GM19193 (cell line): Measurements from ENCODE around the gene NCBP2L.

Experiments used
- POLR2A ChIP-seq: IDR thresholded peaks from 4 replicates; pipeline ENCODE4 v1.6.1; 2011; ENCODE audit not compliant: insufficient read depth, insufficient read length; ENCODE audit errors: extremely low read depth

NCBP2L gene

DNA sequence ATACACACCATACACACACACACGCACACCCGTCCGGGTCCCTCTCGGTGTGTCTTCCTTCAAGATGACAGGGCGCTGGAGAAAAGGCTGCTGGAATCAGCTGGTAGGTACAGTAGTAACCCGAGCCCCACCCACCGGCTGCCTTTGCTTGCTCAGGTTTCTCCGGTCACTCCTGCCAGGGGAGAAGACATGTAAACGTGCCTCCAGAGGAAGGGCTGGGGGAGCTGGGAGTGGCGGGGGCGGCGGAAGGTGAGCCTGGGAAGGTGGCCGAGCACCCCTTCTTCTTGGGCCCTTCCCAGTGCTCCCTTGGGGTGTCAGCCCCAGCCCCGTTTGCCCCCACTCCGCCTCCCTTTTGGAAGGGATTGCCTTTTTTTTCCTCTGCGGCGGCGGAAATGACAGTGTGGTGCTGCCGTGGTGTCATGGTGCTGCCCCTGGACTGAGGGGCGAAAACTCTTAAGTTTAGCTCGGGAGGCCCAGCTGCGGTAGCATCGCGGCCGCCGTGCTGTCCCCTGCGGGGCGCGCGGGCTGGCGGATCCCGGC is 48.2 kb downstream of the NCBP2L start, which contains the start of gene MID2:
Gene MID2 (plus strand): TSS at position 169 of the 540 bp plus-strand sequence. CDS start 561 bp downstream, outside the sequence.
- TF ChIP-seq POLR2A, result no peak

DNA sequence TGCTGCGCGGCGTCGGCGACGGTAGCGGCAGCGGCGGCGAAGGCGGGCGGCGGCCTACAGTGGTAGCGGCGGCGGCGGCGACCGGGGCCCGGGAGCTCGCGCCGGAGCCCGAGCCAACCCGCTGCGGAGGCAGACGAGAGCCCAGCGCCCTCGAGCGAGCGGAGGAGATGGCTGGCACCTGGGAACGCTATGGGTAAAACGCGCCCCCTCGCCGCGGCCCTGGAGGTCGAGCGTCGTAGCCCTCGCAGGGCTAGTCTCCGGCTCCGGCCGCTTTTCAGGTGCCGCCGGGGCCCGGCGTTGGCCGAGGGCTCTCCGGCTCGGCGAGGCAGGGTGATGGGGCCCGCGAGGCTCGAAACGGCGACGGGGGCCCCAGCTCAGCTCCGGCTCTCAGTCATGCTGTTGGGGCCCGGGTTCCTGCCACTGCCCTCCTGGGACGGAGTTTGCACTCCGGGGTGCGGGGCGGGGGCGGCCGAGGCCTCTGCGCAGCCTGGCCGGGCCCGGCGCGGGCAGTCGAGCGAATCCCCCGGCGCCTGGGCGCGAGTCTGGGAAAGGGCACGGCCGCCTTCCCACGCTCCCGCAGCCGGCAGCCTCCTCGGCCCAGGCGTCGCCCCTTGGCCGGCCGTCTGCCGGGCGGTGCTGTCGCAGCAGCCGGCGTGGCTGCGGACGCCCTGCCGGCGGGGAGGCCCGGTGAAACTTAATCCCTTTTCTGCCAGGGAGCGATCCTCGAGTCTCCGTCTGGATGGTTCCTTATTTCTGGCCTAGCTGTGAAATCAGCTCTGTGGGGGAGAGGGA is 48.9 kb downstream of the NCBP2L start:
- no peak for TF ChIP-seq POLR2A

DNA sequence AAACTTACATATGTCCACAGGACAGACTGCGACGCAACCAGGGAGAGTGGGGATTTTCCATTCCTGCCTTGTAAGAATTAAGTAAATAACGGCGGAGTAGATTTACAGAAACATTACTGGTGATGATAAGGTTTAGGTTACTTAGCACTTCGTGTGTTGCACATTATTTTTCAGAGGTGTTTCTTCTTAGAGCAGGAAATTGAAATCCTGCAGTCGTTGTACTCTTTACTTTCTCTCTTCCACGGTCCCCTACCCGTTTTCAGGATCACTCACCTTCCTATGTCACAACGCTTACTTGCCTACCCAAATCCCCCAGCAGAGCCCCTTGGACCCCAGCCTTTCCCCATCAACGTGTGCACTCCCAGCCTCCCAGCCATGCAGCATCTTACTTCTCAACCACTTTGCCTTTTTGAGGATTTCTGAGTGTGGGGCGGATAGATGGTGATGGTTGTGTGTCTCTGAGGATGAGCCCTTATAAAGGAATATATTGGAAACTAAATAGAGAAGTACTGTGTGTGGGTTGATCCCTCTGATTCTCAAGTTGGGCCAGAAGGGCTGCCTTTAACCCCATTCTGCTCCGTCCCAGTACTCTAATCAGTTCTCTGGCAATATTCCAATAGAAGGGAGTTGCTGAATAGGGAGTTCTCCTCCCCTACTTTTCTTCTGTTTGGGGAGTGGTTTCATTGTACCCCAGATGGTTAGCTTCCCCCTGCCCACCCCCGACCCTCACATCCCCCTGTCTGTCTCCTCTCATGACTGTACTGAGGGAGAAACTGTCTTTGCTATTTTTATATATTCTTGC is 49.7 kb downstream of the NCBP2L start:
- no peak for TF ChIP-seq POLR2A

DNA sequence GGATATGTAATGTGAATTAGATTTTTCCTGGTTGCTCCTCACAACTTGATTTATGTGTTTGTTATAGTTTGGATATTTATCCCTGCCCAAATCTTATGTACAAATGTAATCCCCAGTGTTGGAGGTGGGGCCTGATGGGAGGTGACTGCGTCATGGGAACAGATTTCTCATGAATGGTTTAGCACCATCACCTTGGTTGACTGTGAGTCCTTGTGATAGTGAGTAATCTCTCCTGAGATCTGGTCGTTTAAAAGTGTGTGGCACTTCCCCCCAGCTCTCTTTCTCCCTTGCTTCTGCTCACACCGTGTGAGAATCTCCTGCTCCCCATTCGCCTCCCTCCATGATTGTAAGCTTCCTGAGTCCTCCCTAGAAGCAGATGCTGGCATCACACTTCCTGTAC is 50.3 kb downstream of the NCBP2L start:
- TF ChIP-seq POLR2A, result no peak

DNA sequence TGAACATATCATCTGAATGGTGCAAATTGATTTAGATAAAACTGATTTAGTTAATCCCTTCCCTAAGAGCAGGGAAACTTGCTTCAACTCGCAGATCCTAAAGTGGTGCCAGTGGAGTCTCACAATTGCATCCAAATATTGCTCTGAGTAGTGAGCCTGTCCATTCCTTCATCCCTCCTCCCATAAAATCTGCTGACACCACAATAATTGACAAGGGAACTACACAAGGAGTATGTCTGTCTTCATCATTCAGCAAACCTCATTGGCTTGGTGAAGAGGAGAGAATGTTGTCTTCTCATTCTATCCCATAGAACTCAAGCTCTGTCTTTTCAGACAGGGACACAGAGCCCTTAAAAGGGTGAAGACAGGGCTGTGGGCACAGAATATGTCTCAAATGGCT is 52.3 kb downstream of the NCBP2L start:
- TF ChIP-seq POLR2A, result no peak

DNA sequence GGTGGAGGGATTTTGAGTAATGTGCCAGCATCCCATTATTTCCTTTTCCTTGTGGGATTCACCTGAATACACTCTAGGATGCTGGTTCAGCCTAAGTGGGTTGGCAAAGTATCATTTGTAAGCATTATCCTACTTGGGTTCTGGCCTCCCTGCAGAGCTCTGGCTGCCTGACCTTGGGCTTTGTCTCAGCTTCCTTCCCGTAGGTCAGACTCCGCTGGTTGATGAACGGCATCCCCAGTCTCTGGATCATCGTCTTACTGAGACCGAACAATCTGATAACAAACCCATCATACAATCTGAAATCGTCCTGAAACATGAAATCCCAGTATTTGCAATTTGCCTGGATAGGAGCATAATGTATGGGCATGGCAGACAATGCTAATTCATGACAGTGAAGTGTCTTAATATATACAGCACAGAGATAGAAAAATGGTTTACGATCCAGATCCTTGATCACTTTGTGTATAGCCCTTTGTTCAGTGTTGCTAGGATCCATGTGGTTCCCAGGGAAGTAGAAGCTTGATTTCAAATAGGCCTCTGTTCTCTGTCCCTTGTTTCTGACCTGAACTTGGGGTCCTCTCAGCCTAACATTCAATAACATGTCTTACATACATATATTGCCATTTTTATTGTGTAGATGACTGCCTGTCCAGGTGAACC is 53.7 kb downstream of the NCBP2L start:
- no peak for TF ChIP-seq POLR2A

DNA sequence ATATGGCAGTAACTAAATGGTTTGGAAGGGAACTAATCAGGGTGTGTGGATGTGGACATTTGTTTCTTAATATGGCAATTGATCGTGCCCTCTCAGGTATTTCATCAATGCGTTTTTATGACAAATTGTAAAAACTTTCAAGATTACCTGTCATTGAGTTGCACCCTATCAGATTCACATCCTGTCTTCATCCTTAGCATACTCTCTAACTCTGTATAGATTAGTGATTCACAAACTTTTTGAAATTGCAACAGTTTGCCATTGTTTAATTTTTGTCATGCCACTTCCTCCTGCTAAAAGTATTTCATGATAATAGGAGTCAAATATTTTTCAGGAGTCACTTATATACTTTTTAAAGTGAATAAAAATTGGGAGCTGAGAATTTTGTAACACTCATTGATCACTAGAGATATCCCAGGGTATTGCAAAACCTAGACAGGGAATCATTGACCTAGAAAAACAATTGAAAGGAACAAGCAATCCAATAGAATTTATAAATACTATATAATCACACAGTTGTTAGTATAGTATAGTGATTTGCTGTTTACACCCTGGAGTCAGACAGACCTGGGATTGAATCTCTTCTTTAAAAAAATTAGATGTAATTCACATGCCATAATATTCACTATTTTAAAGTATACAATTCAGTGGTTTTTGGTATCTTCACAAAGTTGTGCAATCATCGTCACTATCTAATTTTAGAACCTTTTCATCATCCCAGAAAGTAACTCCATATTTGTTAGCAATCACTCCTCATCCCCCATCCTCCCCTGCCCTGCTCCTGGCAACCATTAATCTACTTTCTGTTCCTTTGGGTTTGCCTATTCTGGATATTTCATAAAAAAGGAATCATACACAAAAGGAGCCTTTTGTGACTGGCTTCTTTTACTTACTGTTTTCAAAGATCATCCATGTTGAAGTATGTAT is 57.0 kb downstream of the NCBP2L start:
- no peak for TF ChIP-seq POLR2A

DNA sequence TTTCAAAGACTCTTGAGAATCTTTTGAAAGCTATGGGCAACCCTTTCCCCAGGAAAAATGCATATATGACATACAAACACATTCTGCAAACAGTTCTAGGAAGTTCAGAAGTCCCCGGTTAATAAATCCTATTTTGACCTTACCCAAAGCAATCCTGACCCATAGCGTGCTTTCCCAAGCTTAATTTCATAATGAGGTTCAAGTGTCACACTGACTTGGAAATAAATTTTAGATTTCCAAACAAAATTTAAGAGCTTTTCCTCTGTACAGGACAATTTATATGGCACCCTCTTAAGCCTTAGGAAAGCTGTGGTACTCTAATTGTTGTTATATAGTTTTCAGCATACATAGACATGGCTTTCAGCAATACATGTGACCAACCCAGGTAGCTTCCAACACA is 59.4 kb downstream of the NCBP2L start:
- no peak for TF ChIP-seq POLR2A

DNA sequence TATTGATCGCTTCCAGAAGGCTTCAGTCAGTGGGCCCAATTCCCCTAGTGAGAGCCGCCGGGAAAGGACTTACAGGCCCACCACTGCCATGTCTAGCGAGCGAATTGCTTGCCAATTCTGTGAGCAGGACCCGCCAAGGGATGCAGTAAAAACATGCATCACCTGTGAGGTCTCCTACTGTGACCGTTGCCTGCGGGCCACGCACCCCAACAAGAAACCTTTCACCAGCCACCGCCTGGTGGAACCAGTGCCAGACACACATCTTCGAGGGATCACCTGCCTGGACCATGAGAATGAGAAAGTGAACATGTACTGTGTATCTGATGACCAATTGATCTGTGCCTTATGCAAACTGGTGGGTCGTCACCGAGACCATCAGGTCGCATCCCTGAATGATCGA is 63.4 kb downstream of the NCBP2L start:
- TF ChIP-seq POLR2A, result no peak

DNA sequence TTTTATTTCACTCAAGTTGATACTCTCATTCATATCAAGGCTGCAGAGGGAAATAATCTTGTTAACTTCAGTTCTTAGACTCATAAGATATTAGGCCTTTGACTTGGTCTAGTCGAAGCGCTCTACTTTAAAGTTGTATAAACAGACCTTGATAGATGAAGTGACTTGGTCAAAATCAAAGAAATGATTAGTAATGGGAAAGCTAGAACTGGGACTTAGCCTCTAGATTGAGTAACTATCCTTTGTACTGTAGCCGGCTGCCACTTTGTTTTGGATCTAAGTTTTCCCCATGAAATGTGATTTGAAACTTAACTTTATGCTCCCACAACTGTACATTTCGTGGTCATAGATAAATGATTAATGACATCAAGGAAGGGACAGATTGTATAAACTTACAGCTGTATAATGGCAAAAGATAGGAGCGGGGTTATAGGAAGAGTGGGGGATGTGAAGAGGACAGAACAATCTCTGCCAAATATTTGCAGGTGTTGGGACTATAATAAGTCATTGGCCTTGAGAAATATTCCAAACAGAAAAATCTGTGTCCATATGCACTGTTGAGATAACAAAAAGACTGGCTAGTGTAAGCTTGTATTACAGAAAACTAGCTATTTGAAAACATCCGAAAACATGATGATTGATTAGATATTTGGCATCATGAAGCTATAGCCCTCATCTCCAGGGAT is 65.3 kb downstream of the NCBP2L start:
- no peak for TF ChIP-seq POLR2A
